Esophagus (tissue), 2 donors: ENCODE measurements around the gene SPRED3. TPM values are rescaled to one million over a fixed set of nuclear protein-coding genes. Genes with fewer than 3 reads are reported as not detected.

Source experiments
- H3K27ac ChIP-seq, 2 donors: one replicate each; pipeline ENCODE4 v1.5.1; 2013; ENCODE audit warnings: low read depth in 2 of 2, mild to moderate bottlenecking in 2 of 2, inconsistent platforms in 1 of 2, low read length in 1 of 2, moderate library complexity in 1 of 2
- H3K27me3 ChIP-seq, 2 donors: one replicate each; pipeline ENCODE4 v1.6.1; 2013; ENCODE audit warnings: low read length in 2 of 2, control low read depth in 1 of 2, mild to moderate bottlenecking in 1 of 2; ENCODE audit not compliant: insufficient read depth in 2 of 2, control insufficient read depth in 1 of 2
- H3K36me3 ChIP-seq, 2 donors: one replicate each; pipeline ENCODE4 v1.6.1; 2013; ENCODE audit warnings: low read length in 1 of 2; ENCODE audit not compliant: control insufficient read depth in 2 of 2, insufficient read depth in 2 of 2
- H3K4me1 ChIP-seq, 2 donors: one replicate each; pipeline ENCODE4 v1.6.1; 2013; ENCODE audit warnings: low read length in 1 of 2; ENCODE audit not compliant: control insufficient read depth in 2 of 2, insufficient read depth in 2 of 2
- H3K4me3 ChIP-seq, 2 donors: one replicate each; pipeline ENCODE4 v1.5.1; 2013; ENCODE audit warnings: low read length in 2 of 2, mild to moderate bottlenecking in 2 of 2, low read depth in 1 of 2, moderate library complexity in 1 of 2
- H3K9me3 ChIP-seq, 2 donors: one replicate each; pipeline ENCODE4 v1.6.1; 2013; ENCODE audit warnings: mild to moderate bottlenecking in 2 of 2, low read depth in 1 of 2, low read length in 1 of 2, moderate library complexity in 1 of 2; ENCODE audit not compliant: control insufficient read depth in 2 of 2, insufficient read depth in 1 of 2
- WGBS, 2 donors: extraction: QIAGEN DNeasy Blood & Tissue Kit; methylation state at CpG; one replicate each; pipeline ENCODE4 v1.1.7; 2013; 5-methylcytosine and 5-hydroxymethylcytosine counted together
- polyA plus RNA-seq, 2 donors: library from polyadenylated mRNA; stranded (reverse); fragments of 200-250 nt; gene quantifications; one replicate each; pipeline ENCODE4 v1.2.3, GENCODE V29; 2013
- donor health status: healthy with polysubstance abuse.
- donor health status: Bipolar disorder and iron deficiency.

The SPRED3 gene
- polyA plus RNA-seq, 2 donors, result 0.24 to 0.37 TPM

DNA sequence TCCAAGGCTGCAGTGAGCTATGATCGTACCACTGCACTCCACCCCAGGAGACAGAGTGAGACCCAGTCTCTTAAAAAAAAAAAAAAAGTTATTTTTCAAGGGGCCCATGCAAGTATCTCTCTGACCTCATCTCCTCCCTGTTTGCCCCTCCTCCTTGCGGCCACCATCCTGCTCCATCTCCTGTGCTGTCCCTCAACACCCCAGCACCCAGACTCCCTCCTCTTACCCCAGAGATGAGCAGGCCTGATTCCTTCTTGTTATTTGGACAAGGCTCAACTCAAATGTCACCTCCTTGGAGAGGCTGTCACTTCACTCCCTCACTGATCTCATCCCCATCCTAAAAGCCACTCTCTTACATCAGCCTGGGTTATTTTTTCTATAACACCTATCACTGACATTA lies 49.4 kb downstream of the SPRED3 start:
- H3K4me3 ChIP-seq, result no peak overlapping the region
- no peaks in the 10 kb centered on the region for H3K9me3 ChIP-seq
- WGBS, 2 donors, result 86% methylated on average over 2 of the region's 2 CpGs
- no peaks in the 10 kb centered on the region for H3K27me3 ChIP-seq
- H3K4me1 ChIP-seq, result peaks cover 3% of the 10 kb centered on the region in 2 donors
- H3K27ac ChIP-seq, result no peak overlapping the region
- H3K36me3 ChIP-seq, result no peaks in the 10 kb centered on the region

DNA sequence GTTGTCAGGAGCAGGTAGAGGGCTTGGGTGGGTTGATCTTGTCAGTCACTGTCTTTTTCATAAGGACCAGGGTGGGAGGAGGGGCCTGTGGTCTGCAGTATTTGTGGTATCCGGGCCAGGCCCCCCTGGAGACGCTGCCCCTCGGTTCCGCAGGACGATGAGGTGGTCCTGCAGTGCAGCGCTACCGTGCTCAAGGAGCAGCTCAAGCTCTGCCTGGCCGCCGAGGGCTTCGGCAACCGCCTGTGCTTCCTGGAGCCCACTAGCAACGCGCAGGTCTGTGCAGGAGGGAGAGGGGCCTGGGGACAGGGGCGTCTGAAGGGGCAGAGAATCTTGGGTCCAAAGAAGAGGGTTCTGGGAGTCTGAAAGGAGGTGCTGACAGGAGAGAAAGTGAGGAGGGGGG lies 52.1 kb downstream of the SPRED3 start:
- Histone ChIP-seq H3K27me3 (no peaks in the 10 kb centered on the region), H3K27ac (no peak overlapping the region), H3K4me3 (no peak overlapping the region), H3K9me3 (no peaks in the 10 kb centered on the region), H3K36me3 (no peaks in the 10 kb centered on the region), H3K4me1 (no peaks in the 10 kb centered on the region)
- 80 to 82% methylated on average over 14 of the region's 14 CpGs for WGBS, 2 donors

DNA sequence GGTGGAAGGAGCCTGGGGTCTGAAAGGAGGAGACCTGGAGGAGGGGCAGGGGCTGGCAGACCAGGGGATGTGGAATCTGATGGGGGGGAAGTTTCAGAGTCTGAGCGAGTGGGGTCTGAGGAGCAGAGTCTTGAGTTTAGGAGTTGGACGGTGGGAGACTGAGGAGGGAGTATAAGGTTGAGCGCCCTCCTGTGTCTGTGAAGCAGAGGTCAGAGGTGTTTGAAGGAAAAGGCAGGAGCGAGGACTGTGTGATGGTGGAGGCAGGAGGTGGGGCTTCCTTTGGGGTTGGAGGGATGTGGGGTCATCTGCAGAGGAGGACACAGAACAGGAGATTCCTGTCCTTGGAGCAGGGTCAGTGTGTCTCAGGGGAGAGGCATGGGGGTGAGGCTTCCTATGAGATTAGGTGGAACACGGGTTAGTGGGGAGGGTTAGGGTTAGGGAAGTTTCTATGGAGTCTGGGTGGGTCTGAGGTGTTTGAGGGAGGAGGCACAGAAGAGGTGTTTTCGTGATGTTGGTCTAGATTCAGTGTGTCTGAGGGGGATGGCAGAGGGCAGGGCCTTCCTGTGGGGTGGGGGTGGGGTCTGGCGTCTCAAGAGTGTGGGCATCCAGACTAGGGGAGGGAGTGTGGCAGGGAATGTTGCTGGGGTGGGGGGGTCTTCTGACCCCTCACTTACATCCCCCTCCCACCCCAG lies 53.3 kb downstream of the SPRED3 start:
- Histone ChIP-seq H3K9me3 (no peaks in the 10 kb centered on the region), H3K27ac (no peak overlapping the region), H3K27me3 (no peaks in the 10 kb centered on the region), H3K4me1 (no peaks in the 10 kb centered on the region), H3K36me3 (no peaks in the 10 kb centered on the region), H3K4me3 (no peak overlapping the region)
- WGBS, 2 donors, result 47 to 53% methylated on average over 7 of the region's 7 CpGs

GRCh38 chr19:38442736-38443135 lies 54.2 kb downstream of the SPRED3 start:
- WGBS, 2 donors, result 78 to 91% methylated on average over 9 of the region's 9 CpGs
- no peaks in the 10 kb centered on the region for H3K27me3 ChIP-seq
- H3K4me3 ChIP-seq, result no peak overlapping the region
- no peaks in the 10 kb centered on the region for H3K9me3 ChIP-seq
- H3K4me1 ChIP-seq, result no peaks in the 10 kb centered on the region
- no peaks in the 10 kb centered on the region for H3K36me3 ChIP-seq
- no peak overlapping the region for H3K27ac ChIP-seq

- H3K36me3 ChIP-seq, result no peaks in the 10 kb centered on the region
- H3K4me3 ChIP-seq, result no peak overlapping the region
- WGBS, 2 donors, result 79 to 87% methylated on average over 15 of the region's 15 CpGs
- no peaks in the 10 kb centered on the region for H3K9me3 ChIP-seq
- H3K4me1 ChIP-seq, result no peaks in the 10 kb centered on the region
- H3K27me3 ChIP-seq, result no peaks in the 10 kb centered on the region
- no peak overlapping the region for H3K27ac ChIP-seq
These were observed 55.0 kb downstream of the SPRED3 start for GRCh38 chr19:38443458-38443999.

- Histone ChIP-seq H3K9me3 (no peaks in the 10 kb centered on the region), H3K4me3 (no peak overlapping the region), H3K4me1 (no peaks in the 10 kb centered on the region), H3K36me3 (no peaks in the 10 kb centered on the region), H3K27ac (no peak overlapping the region), H3K27me3 (no peaks in the 10 kb centered on the region)
- 89 to 94% methylated on average over 7 of the region's 7 CpGs for WGBS, 2 donors
These were observed 55.5 kb downstream of the SPRED3 start for GRCh38 chr19:38444026-38444425.

GRCh38 chr19:38445362-38445761 lies 56.9 kb downstream of the SPRED3 start:
- Histone ChIP-seq H3K4me1 (no peaks in the 10 kb centered on the region), H3K36me3 (no peaks in the 10 kb centered on the region), H3K9me3 (no peaks in the 10 kb centered on the region), H3K27me3 (no peaks in the 10 kb centered on the region), H3K27ac (no peak overlapping the region), H3K4me3 (no peak overlapping the region)
- WGBS, 2 donors, result 93% methylated on average over 7 of the region's 7 CpGs

DNA sequence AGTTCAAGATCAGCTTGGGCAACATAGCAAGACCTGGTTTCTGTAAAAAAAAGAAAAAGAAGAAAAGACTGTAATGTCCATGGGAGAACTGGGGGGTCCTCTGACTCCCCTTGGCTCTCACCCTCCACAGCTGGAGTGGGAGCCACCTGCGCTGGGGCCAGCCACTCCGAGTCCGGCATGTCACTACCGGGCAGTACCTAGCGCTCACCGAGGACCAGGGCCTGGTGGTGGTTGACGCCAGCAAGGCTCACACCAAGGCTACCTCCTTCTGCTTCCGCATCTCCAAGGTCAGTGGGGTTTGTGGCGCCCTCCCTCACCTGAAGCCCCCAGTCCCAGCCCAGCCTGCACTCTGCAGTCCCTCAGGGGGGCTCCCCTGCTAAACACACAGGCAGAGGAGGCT lies 59.7 kb downstream of the SPRED3 start:
- Histone ChIP-seq H3K27me3 (no peaks in the 10 kb centered on the region), H3K4me1 (peaks cover 0 to 2% of the 10 kb centered on the region in 2 donors), H3K4me3 (no peak overlapping the region), H3K36me3 (no peaks in the 10 kb centered on the region), H3K9me3 (no peaks in the 10 kb centered on the region), H3K27ac (no peak overlapping the region)
- 91 to 95% methylated on average over 8 to 9 of the region's 9 CpGs for WGBS, 2 donors
